ENCODE data around the gene ALPL. TPM values are rescaled to one million over a fixed set of nuclear protein-coding genes. Genes with fewer than 3 reads are reported as not detected.

Gene ALPL
- total RNA-seq, 1 donor from 2014 or later: not detected

GRCh38 chr1:21590934-21591333 lies 81.7 kb downstream of the ALPL start:
- no peak for TF ChIP-seq CTCF (conservative IDR thresholded peaks at IDR 0.05; ENCODE audit: low read depth, low read length)
- no peak overlapping the region for H3K4me3 ChIP-seq (ENCODE audit: low read depth, low read length)
- no peak for DNase-seq (ENCODE audit: low read depth)

- no peak for TF ChIP-seq CTCF (conservative IDR thresholded peaks at IDR 0.05; ENCODE audit: low read depth, low read length)
- no peak overlapping the region for H3K4me3 ChIP-seq (ENCODE audit: low read depth, low read length)
- no peak for DNase-seq (ENCODE audit: low read depth)
Measured at GRCh38 chr1:21592086-21592865, 83.1 kb downstream of the ALPL start.

GRCh38 chr1:21593231-21593630 lies 84.0 kb downstream of the ALPL start:
- no peak for TF ChIP-seq CTCF (conservative IDR thresholded peaks at IDR 0.05; ENCODE audit: low read depth, low read length)
- H3K4me3 ChIP-seq (ENCODE audit: low read depth, low read length): no peak overlapping the region

GRCh38 chr1:21594501-21594900 lies 85.3 kb downstream of the ALPL start:
- DNase-seq (ENCODE audit: low read depth): no peak
- H3K4me3 ChIP-seq (ENCODE audit: low read depth, low read length): no peak overlapping the region
- no peak for TF ChIP-seq CTCF (conservative IDR thresholded peaks at IDR 0.05; ENCODE audit: low read depth, low read length)

More at GRCh38 chr1:21593231-21593630, 84.0 kb downstream of the ALPL start:
- no peak for DNase-seq (ENCODE audit: low read depth)

GRCh38 chr1:21594935-21595897 lies 86.0 kb downstream of the ALPL start:
- no peak overlapping the region for H3K4me3 ChIP-seq (ENCODE audit: low read depth, low read length)
- DNase-seq (ENCODE audit: low read depth): no peak
- peak; percentile 82 for TF ChIP-seq CTCF (conservative IDR thresholded peaks at IDR 0.05; ENCODE audit: low read depth, low read length)

- no peak overlapping the region for H3K4me3 ChIP-seq (ENCODE audit: low read depth, low read length)
- TF ChIP-seq CTCF (conservative IDR thresholded peaks at IDR 0.05; ENCODE audit: low read depth, low read length): no peak
- no peak for DNase-seq (ENCODE audit: low read depth)
Measured at GRCh38 chr1:21596174-21596573, 87.0 kb downstream of the ALPL start.

Data from epithelial cell of proximal tubule (primary cell).